Measurements from ENCODE around the gene LCNL1. TPM values are rescaled to one million over a fixed set of nuclear protein-coding genes. Genes with fewer than 3 reads are reported as not detected.

LCNL1 gene
- total RNA-seq, 2 donors from 2014 or later = 1.4 to 2.2 TPM

GRCh38 chr9:136974817-136975535, 7.8 kb upstream of the LCNL1 start:
- Histone ChIP-seq H3K27ac (ENCODE audit: low read depth, low read length) (no peak overlapping the region), H3K4me1 (ENCODE audit: control insufficient read depth, insufficient read depth, low read length) (peaks cover 3% of the 10 kb centered on the region), H3K36me3 (ENCODE audit: control insufficient read depth, insufficient read depth, low read length) (no peaks in the 10 kb centered on the region), H3K27me3 (ENCODE audit: control insufficient read depth, insufficient read depth, low read length, poor library complexity, severe bottlenecking) (peaks cover 6% of the 10 kb centered on the region), H3K9ac (ENCODE audit: extremely low read depth, low read length, poor library complexity, severe bottlenecking) (no peak overlapping the region), H3K9me3 (ENCODE audit: control insufficient read depth, low read length) (no peaks in the 10 kb centered on the region), H3K4me3 (ENCODE audit: low read length) (no peak overlapping the region)
- Mint-ChIP-seq H3K4me1 (peaks cover 2% of the 10 kb centered on the region), H3K9me3 (no peaks in the 10 kb centered on the region), H3K36me3 (ENCODE audit: low read depth) (no peaks in the 10 kb centered on the region), H3K4me3 (no peak overlapping the region), H3K27me3 (ENCODE audit: insufficient read depth) (peaks cover 2% of the 10 kb centered on the region), H3K27ac (no peak overlapping the region)
- 86 to 88% methylated on average over 12 to 15 of the region's 15 CpGs for WGBS, 2 experiments (ENCODE audit: insufficient coverage in 1 of 2, insufficient read length in 1 of 2)
- DNase-seq = no peak
- no peak for TF ChIP-seq CTCF (conservative IDR thresholded peaks at IDR 0.05)

- no peak overlapping the region for H3K9ac ChIP-seq (ENCODE audit: extremely low read depth, low read length, poor library complexity, severe bottlenecking)
- Mint-ChIP-seq H3K27me3 (ENCODE audit: insufficient read depth) (peaks cover 2% of the 10 kb centered on the region), H3K27ac (no peak overlapping the region), H3K4me3 (no peak overlapping the region), H3K9me3 (no peaks in the 10 kb centered on the region), H3K4me1 (peaks cover 8% of the 10 kb centered on the region), H3K36me3 (ENCODE audit: low read depth) (no peaks in the 10 kb centered on the region)
- H3K27me3 ChIP-seq (ENCODE audit: control insufficient read depth, insufficient read depth, low read length, poor library complexity, severe bottlenecking) = peaks cover 6% of the 10 kb centered on the region
- peak; percentile 92 for DNase-seq
- no peak overlapping the region for H3K4me3 ChIP-seq (ENCODE audit: low read length)
- H3K4me1 ChIP-seq (ENCODE audit: control insufficient read depth, insufficient read depth, low read length) = peaks cover 3% of the 10 kb centered on the region
- WGBS, 2 experiments (ENCODE audit: insufficient coverage in 1 of 2, insufficient read length in 1 of 2) = 85 to 86% methylated on average over 8 to 14 of the region's 14 CpGs
- no peaks in the 10 kb centered on the region for H3K9me3 ChIP-seq (ENCODE audit: control insufficient read depth, low read length)
- H3K27ac ChIP-seq (ENCODE audit: low read depth, low read length) = no peak overlapping the region
- peak; percentile 79 for TF ChIP-seq CTCF (conservative IDR thresholded peaks at IDR 0.05)
- H3K36me3 ChIP-seq (ENCODE audit: control insufficient read depth, insufficient read depth, low read length) = no peaks in the 10 kb centered on the region
Measured at GRCh38 chr9:136975644-136976043, 7.1 kb upstream of the LCNL1 start.

- Mint-ChIP-seq H3K27me3 (ENCODE audit: insufficient read depth) (peaks cover 2% of the 10 kb centered on the region), H3K36me3 (ENCODE audit: low read depth) (no peaks in the 10 kb centered on the region), H3K9me3 (no peaks in the 10 kb centered on the region), H3K4me1 (peaks cover 11% of the 10 kb centered on the region), H3K4me3 (peak within 1 kb of the TSS; percentile 52), H3K27ac (no peak within 1 kb of the TSS)
- Histone ChIP-seq H3K9me3 (ENCODE audit: control insufficient read depth, low read length) (no peaks in the 10 kb centered on the region), H3K9ac (ENCODE audit: extremely low read depth, low read length, poor library complexity, severe bottlenecking) (peak within 1 kb of the TSS; percentile 6), H3K27me3 (ENCODE audit: control insufficient read depth, insufficient read depth, low read length, poor library complexity, severe bottlenecking) (peaks cover 6% of the 10 kb centered on the region), H3K36me3 (ENCODE audit: control insufficient read depth, insufficient read depth, low read length) (no peaks in the 10 kb centered on the region), H3K27ac (ENCODE audit: low read depth, low read length) (no peak within 1 kb of the TSS), H3K4me1 (ENCODE audit: control insufficient read depth, insufficient read depth, low read length) (peaks cover 3% of the 10 kb centered on the region), H3K4me3 (ENCODE audit: low read length) (peak within 1 kb of the TSS; percentile 69)
- DNase-seq = no peak
- 87 to 92% methylated on average over 4 to 10 of the region's 10 CpGs for WGBS, 2 experiments (ENCODE audit: insufficient coverage in 1 of 2, insufficient read length in 1 of 2)
- TF ChIP-seq CTCF (conservative IDR thresholded peaks at IDR 0.05) = no peak
Measured at GRCh38 chr9:136977223-136977622, 5.6 kb upstream of the LCNL1 start, which contains the start of gene PTGDS. Gene PTGDS, plus strand, starts transcription at chr9:136977504. Its CDS starts 75 bp downstream, at chr9:136977579.
